ENCODE measurements around the gene GPS1.
"Not testable (repeated sequence)": the region's sequence is repeated elsewhere in the genome, so short reads cannot be mapped to it uniquely, and the experiment has no call there.

GPS1 gene

DNA sequence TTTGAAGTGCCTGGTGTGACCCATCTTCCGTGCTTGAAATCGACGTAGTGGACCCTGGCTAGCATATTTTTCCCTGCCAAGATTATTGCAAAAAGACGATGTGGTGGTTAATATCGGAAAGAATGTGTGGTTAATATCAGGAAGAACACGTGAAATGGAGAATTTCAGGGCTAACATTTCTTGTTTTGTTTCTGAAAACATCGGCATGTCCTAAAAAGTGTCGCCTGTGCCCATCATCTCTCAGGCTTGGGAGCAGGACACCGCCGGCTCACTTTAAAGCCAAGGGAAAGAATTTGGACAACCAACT is 13.9 kb upstream of the GPS1 start:
- in situ Hi-C loops (cut with MboI; ENCODE audit: low pct_unique_long_range_greater_than_20kb, low sequenced_read_pairs), result no loop called here
- DNase-seq, result no peak

DNA sequence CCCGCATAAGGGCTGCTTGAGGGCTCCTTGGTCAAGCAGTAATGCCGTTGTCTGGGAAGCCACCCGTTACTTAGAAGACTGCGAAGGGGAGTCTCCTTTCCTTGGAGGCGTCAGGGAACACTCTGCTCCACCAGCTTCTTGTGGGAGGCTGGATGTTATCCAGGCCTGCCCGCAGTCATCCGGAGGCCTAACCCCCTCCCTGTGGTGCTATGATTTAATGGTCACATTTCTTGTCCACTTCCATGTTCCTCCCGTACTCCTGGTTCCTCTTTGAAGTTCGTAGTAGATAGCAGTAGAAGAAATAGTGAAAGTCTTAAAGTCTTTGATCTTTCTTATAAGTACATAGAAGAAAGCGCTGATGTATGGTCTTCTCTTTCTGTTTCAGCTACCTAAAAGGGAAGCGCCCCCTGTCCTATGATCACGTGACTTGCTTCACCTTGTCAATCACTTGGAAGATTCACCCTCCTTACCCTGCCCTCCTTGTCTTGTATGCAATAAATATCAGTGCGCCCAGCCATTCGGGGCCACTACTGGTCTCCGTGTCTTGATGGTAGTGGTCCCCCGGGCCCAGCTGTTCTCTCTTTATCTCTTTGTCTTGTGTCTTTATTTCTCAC is 12.8 kb upstream of the GPS1 start:
- in situ Hi-C loops (cut with MboI; ENCODE audit: low pct_unique_long_range_greater_than_20kb, low sequenced_read_pairs); DNase-seq: not testable (repeated sequence)

DNA sequence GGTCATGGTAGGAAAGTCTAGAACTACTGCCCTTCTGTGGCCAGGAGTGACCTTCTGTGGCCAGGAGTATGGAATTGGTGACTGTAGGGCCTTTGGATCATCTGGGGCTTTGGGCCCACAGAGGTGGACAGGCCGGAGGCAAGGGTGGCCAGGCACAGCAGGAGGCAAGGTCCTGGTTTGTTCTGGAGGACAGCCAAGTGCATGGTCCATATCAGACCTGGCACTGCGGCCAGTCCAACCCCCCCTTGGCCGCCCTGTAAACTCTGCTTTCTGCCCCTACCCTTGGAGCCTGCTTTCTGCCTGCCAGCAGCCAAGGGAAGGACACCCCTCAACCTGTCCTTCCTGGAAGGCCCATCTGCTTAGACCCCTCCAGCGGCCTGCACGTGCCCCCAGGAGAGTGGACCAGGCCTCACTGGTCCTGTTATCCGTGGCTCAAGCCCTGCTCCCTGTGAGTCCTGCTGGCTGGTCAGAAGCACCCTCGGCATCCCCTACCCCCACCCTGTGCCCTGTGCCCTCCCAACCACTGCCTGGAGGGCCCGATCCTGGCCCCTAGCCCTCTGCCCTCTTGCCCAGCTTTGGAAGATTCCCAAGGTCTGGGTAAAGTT is 11.9 kb upstream of the GPS1 start:
- DNase-seq, result no peak
- in situ Hi-C loops (cut with MboI; ENCODE audit: low pct_unique_long_range_greater_than_20kb, low sequenced_read_pairs), result no loop called here

DNA sequence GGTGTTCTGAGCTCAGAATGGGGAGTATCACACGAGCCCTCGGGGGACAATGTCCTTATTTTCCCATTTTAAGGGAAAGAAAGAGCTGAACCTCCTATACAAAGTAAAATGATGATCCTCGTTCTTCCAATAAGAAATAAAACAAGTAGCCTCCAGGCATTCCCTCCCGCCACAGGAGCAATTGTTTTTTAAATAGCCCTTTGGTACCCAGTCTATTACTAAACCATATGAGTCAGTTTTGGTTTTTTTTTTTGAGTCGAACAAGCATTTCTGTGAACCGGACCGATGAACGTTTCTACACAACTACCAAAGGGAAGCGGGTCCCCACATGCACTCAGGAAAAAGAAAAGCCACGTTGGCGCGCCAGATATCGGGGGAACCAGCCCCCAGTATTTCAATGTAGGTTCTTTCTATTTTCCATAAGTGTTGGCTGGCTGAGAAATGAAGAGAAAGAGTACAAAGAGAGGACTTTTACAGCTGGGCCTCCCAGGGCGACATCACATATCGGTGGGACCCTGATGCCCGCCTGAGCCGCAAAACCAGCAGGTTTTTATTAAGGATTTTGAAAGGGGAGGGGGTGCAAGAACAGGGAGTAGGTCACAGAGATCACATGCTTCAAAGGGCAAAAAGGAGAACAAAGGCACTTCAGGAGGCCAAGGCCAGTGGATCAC is 10.4 kb upstream of the GPS1 start:
- in situ Hi-C loops (cut with MboI; ENCODE audit: low pct_unique_long_range_greater_than_20kb, low sequenced_read_pairs), result no loop called here

DNA sequence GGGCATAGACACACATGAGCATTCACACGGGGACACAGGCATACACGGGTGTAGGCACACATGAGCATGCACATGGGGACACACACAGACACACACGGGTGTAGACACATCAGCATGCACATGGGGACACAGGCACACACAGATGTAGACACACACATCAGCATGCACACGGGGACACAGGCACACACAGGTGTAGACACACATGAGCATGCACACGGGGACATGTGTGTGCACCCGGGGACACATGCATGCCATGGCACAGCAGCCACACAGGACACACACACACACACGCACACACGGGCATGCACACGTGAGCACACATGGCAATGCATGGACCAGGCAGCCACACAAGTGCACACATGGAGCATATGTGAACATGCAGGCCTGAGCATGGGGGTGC is 9.0 kb upstream of the GPS1 start:
- no peak for DNase-seq
- in situ Hi-C loops (cut with MboI; ENCODE audit: low pct_unique_long_range_greater_than_20kb, low sequenced_read_pairs), result no loop called here

More for the DNA sequence above, 10.4 kb upstream of the GPS1 start:
- no peak for DNase-seq

- in situ Hi-C loops (cut with MboI; ENCODE audit: low pct_unique_long_range_greater_than_20kb, low sequenced_read_pairs), result no loop called here
- no peak for DNase-seq
Observed at GRCh38 chr17:82043507-82043906, 8.2 kb upstream of the GPS1 start.

DNA sequence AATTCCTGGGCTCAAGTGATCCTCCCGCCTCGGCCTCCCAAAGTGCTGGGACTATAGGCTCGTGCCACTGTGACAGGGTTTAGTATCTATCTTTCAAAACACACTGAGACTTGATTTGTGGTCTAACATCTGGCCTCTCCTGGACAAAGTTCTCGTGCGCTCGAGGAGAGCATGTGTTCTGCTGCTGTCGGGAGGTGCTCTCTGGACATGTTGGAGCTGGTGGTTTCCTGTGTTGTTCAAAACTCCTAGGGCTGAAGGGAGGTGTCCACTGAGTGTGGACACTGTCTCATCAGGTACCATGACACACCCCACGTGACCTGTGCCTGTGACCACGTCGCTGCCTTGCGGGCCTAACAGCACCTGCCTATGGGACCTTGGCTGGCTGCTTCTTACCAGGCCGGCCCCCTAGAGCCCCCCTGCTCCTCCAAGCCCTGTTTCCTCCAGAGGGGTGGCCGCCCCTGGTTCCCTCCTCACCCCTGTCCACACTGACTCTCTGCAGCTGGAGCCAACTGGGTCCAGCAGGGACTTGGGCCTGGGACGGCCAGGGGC is 5.7 kb upstream of the GPS1 start:
- DNase-seq, result no peak
- in situ Hi-C loops (cut with MboI; ENCODE audit: low pct_unique_long_range_greater_than_20kb, low sequenced_read_pairs), result no loop called here

- no peak for DNase-seq
Observed at GRCh38 chr17:82046903-82047302, 4.8 kb upstream of the GPS1 start.

GRCh38 chr17:82047379-82047778 is 4.3 kb upstream of the GPS1 start:
- in situ Hi-C loops (cut with MboI; ENCODE audit: low pct_unique_long_range_greater_than_20kb, low sequenced_read_pairs), result no loop called here
- DNase-seq, result no peak

More at GRCh38 chr17:82046903-82047302, 4.8 kb upstream of the GPS1 start:
- in situ Hi-C loops (cut with MboI; ENCODE audit: low pct_unique_long_range_greater_than_20kb, low sequenced_read_pairs), result no loop called here

DNA sequence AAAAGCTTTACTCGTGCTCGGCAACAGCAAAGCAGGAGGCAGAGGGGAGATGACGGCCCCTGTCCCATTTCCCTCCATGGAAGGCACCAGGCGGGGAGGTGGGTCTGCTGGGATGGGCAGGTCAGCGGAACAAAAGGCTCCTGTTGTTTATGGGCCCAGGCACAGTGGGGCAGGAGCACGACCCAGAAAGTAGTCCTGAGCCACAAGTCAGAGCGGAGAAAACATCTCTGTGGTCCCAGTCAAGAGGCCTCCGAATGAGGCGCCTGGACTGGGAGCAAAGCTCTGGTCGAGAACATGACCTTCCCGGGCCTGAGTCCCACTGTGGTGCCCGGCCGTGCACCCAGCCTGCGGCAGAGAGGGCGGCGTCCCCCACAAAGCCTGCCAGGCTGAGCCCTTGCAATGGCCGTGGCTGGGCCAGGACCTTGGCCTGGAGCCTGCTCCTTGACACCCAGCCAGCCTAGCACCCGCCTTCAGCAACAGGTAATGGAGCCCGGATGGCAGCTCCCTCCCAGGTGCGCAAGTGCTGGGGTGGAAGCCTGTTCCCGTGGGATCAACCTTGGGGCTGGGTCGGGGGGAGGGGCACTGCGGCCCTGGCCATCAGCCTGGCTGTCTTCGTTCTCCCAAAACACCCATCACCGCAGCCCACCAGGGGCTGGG is 3.7 kb upstream of the GPS1 start:
- no peak for DNase-seq
- in situ Hi-C loops (cut with MboI; ENCODE audit: low pct_unique_long_range_greater_than_20kb, low sequenced_read_pairs), result no loop called here

DNA sequence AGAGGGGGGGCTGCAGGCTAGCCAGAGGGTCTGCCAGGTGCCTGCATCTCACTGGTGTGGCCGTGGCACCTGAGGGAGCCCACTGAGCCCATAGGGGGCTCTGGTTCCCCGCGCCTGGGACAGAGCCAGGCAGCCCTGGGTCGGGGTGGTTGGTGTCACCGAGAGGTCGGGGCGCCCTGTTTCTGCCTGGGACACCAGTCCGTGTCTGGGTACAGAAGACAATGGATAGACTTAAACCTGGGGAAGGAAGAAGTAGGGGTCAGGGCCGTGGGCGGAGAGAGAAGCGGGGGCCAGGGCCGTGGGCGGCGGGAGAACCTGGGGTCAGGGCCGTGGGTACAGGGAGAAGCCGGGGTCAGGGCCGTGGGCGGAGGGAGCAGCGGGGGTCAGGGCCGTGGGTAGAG is 3.1 kb upstream of the GPS1 start:
- DNase-seq, result no peak
- in situ Hi-C loops (cut with MboI; ENCODE audit: low pct_unique_long_range_greater_than_20kb, low sequenced_read_pairs), result no loop called here

DNA sequence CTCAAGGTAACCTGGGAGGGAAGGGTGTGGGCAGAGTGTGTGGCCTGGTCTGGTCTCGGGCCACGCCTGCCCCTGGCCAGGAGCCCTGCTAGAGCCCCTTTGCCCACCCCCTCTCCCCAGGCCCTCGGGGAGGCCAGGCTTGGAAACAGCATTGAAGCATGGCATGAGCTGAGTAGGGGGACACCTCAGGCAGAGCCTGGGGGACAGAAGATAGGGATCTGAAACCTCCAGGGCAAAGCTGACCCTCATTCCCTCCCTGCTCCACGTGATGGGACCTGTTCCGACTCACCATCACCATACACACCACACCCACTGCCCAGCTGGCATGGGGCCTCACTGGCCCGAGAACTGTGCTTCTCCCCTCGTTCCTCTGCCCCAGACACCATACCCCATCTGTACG is 2.6 kb upstream of the GPS1 start:
- in situ Hi-C loops (cut with MboI; ENCODE audit: low pct_unique_long_range_greater_than_20kb, low sequenced_read_pairs), result no loop called here
- no peak for DNase-seq

DNA sequence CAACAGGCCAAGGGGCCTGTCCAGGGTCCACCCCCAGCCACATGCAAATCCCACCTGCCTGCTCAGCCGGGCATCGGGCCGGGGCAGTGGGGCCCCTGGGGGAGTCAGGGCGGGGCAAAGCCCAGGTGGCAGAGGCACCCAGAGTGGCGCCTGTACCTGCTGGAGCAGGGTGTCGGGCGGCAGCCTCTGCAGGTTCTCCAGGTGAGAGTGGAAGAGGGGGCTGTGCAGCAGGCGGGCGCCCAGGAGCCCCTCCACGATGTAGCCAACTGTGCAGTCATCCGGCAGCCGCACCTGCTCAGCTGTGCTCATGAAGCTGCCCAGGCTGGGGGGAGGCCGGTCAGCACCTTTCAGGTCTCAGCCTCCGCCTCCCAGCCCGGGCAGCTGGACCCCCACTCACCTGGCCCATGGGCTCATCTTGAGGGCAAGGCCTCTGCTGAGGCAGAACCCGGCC is 2.2 kb upstream of the GPS1 start:
- in situ Hi-C loops (cut with MboI; ENCODE audit: low pct_unique_long_range_greater_than_20kb, low sequenced_read_pairs), result no loop called here
- no peak for DNase-seq

DNA sequence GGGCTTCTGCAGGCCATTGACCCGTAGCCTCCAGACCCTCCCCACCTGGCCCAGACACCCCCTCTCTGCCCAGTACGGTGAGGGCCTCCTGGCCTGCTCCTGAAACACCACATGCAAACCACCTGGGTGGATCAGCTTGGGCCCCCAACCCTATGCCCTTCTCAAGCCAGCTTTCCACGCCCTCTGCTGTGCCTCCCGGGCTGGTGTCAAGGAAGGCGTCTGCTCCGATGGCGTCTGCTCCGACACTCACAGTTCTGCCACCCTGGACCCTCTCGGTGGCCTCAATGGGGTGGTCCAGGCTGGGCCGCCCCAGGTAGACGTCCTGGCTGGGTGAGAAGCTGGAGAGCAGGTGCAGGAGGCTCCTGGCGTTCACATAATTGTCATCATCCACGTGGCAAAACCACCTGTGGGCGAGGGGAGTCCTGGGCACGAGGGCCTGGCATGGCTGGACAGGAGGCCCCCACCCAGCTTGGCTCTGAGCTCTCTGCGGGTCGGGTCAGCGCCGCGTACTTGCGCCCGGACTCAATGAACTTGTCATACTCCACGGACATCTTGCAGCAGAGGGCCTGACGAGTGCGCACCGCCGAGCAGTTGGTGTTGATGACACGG is 1.4 kb upstream of the GPS1 start:
- in situ Hi-C loops (cut with MboI; ENCODE audit: low pct_unique_long_range_greater_than_20kb, low sequenced_read_pairs), result no loop called here
- DNase-seq, result no peak

GRCh38 chr17:82050761-82051641 is 697 bp upstream of the GPS1 start:
- DNase-seq, result no peak
- in situ Hi-C loops (cut with MboI; ENCODE audit: low pct_unique_long_range_greater_than_20kb, low sequenced_read_pairs), result no loop called here

DNA sequence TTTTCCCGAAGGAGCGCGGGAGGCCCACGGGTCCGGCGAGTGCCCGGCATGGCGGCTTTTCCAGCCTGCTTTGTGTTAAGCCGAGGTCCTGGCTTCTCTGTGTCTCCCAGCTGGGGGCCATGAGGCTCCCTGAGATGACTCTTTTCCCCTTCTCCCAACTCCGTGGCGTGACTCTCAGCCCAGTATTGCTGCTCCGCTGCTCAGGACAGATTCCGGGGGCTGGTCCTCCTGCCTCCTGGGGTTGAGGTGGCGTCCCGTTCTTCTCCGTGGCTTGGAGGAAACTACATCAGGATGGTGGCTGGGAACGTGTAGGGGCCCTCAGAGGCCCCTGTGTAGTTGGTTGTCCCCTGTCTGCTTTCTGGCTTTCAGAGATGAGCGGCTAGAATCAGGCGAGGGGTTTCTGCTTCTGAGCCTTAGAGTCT is 951 bp downstream of the GPS1 start:
- in situ Hi-C loops (cut with MboI; ENCODE audit: low pct_unique_long_range_greater_than_20kb, low sequenced_read_pairs), result no loop called here

DNA sequence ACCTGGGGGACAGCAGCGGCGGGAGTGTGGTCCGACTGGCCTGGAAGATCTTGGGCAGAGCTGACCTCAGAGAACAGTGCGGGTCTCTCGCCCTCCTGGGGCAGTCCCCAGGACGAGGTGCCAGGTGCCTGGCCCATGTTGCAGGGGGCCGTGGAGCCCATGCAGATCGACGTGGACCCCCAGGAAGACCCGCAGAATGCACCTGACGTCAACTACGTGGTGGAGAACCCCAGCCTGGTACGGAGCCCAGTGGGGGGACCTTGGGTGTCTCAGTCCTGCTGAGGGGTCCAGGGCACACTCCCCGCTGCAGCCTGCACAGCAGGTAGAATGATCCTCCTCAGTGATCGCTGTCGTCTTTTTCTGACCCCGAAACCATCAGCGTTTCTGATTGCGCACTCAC is 1.4 kb downstream of the GPS1 start:
- in situ Hi-C loops (cut with MboI; ENCODE audit: low pct_unique_long_range_greater_than_20kb, low sequenced_read_pairs), result no loop called here
- DNase-seq, result no peak

More for the DNA sequence above, 951 bp downstream of the GPS1 start:
- DNase-seq, result no peak

DNA sequence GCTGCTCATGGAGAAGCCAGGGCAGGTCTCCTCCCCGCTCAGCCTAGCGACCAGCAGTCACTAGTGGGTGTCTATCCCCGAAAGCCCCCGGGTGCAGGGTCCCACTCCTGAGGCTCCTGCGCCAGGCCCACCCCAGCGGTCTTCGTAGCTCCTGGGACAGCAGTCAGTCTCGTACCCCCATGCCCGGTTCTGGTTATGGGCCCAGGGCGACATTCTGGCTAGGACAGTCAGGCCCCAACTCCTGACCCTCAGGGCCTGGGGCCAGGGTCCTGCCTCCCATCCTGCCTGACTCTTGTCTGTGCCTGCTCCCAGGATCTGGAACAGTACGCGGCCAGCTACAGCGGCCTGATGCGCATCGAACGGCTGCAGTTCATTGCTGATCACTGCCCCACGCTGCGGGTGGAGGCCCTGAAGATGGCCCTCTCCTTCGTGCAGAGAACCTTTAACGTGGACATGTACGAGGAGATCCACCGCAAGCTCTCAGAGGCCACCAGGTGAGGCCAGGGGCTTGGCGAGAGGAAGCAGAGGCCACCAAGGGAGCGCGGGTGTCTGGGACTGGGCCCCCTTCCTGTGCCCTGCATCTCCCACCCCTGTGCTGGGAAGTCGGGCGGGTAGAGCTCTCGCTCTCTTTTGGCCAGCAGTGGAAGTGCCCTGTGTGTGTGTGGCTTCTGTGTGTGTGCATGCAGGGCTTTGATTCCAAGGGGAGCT is 2.0 kb downstream of the GPS1 start:
- DNase-seq, result no peak
- in situ Hi-C loops (cut with MboI; ENCODE audit: low pct_unique_long_range_greater_than_20kb, low sequenced_read_pairs), result no loop called here

Data from KBM-7 (cell line).